Activated naive CD8-positive, alpha-beta T cell (primary cell): ENCODE measurements around the gene WDR4.
"Not testable (repeated sequence)": the region's sequence is repeated elsewhere in the genome, so short reads cannot be mapped to it uniquely, and the experiment has no call there.

Experiments used
- H3K27ac Mint-ChIP-seq: one replicate; pipeline ENCODE4 v1.8.0; 2021; ENCODE audit warnings: mixed read lengths
- H3K27me3 Mint-ChIP-seq: one replicate; pipeline ENCODE4 v1.8.0; 2021; ENCODE audit warnings: mixed read lengths
- H3K36me3 Mint-ChIP-seq: one replicate; pipeline ENCODE4 v1.8.0; 2021; ENCODE audit warnings: mixed read lengths
- H3K4me1 Mint-ChIP-seq: one replicate; pipeline ENCODE4 v1.8.0; 2021; ENCODE audit warnings: low read depth, mixed read lengths
- H3K4me3 Mint-ChIP-seq: one replicate; pipeline ENCODE4 v1.8.0; 2021; ENCODE audit warnings: mild to moderate bottlenecking, mixed read lengths
- H3K9me3 Mint-ChIP-seq: one replicate; pipeline ENCODE4 v1.8.0; 2021; ENCODE audit warnings: low read depth, mixed read lengths

WDR4 gene

DNA sequence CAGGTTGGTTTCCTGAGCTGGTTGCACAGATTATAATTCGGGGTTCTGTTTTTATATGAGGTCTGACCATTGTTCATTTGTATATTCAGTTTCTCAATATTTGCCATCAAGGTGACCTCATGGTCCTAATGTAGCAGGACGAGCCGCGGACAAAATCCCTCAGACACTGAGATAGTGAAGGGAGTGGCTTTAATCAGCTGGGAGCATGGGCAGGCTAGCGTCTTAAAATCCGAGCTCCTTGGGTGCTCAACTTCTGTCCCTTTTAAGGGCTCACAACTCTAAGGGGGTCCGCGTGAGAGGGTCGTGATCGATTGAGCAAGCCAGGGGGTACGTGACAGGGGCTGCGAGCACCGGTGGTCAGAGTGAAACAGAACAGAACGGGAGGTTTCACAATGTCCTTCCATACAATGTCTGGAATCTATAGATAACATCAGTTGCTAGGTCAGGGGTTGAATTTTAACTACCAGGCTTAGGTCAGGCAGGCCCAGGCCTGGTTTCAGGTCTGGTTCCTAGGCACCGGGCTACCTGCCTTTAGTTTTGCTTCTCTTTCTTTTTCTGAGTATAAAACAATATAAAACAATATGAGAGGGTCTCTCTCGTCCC, 71.9 kb downstream of the WDR4 start:
- not testable (repeated sequence) for H3K27ac Mint-ChIP-seq, H3K4me3 Mint-ChIP-seq, H3K4me1 Mint-ChIP-seq, H3K36me3 Mint-ChIP-seq, H3K27me3 Mint-ChIP-seq, H3K9me3 Mint-ChIP-seq

DNA sequence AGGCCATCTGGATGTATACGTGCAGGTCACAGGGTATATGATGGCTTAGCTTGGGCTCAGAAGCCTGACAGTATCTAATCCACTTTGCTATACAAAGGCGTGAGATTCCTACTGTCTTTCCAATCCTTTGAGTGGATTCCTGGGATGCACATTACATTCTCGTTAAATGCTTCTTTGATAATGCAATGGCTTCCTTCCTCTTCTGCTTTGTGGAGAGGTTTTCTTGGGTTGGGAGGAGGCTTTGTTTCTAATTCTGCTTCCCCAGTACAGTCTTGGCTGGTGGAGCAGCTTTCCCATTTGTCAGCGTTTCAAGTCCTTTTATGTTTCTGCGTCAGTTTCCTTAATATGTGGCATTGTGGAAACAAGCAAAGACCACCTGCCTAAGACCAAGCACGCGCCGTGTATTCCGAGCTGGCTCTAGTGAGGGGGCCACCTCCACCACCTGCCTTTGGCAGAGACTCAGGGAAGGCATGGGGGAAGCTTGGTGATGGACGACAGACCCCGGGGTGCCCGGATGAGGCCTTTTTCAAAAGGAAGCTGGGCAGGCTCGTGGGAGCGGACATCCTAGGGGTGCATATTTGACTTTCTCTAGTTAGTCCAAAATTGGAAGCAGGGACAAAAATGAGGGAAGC, 72.7 kb downstream of the WDR4 start:
- Mint-ChIP-seq H3K9me3 (no peaks in the 10 kb centered on the region), H3K4me1 (no peaks in the 10 kb centered on the region), H3K4me3 (no peak overlapping the region), H3K27ac (no peak overlapping the region), H3K27me3 (no peaks in the 10 kb centered on the region), H3K36me3 (no peaks in the 10 kb centered on the region)

DNA sequence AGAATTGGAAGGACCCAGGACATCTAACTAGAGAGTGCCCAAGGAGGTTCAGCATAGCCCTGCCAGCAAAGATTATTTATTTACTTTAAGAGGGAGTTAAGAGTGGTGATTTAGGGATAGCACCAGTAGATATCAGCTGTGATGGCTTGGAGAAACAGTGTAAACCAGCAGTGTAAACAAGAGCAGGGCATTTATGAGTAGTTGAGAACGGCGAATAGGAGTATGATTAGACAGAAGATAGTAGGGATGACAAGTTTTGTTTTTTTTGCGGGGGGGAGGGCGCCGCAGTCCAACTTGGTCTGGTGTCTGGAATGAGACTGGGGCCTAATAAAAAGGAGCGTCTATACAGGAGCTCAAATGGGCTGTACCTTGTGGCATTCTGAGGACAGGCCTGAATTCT, 77.7 kb downstream of the WDR4 start:
- H3K27me3 Mint-ChIP-seq, H3K4me1 Mint-ChIP-seq, H3K36me3 Mint-ChIP-seq, H3K27ac Mint-ChIP-seq, H3K9me3 Mint-ChIP-seq, H3K4me3 Mint-ChIP-seq: not testable (repeated sequence)

DNA sequence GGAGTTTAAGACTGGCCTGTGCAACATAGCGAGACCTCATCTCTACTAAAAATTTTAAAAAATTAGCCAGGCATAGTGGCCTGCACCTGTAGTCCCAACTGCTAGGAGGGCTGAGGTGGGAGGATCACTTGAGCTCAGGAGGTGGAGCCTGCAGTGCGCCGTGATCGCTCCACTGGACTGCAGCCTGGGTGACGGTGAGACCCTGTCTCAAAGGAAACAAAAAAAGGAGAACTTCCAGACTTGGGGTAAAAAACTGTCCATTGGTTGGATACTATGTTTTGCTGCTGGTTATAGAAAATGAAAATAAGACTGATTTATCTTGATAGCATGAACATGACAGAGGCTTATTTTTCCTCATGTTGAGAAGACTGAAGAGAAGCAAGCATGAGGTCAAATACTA, 79.4 kb downstream of the WDR4 start:
- no peak overlapping the region for H3K27ac Mint-ChIP-seq
- H3K27me3 Mint-ChIP-seq, result no peaks in the 10 kb centered on the region
- no peaks in the 10 kb centered on the region for H3K36me3 Mint-ChIP-seq
- no peak overlapping the region for H3K4me3 Mint-ChIP-seq
- H3K9me3 Mint-ChIP-seq, result no peaks in the 10 kb centered on the region
- peaks cover 4% of the 10 kb centered on the region for H3K4me1 Mint-ChIP-seq

DNA sequence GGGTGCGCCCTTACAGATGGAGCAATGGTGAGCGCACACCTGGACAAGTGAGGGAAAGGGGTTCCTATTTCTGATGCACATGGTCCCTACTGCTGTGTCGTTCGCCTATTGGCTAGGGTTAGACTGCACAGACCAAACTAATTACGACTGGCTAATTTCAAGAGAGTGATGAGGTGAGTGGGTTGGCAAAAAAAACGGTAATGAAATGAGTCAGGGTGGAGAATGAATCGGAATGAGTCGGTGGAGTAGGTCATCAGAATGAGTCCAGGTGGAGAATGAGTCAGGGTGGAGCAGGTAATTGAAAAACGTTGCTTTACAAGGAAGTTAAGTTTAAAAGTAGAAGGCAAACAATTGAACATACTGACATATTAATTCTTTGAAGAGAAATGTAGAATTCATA, 79.8 kb downstream of the WDR4 start:
- Mint-ChIP-seq H3K4me1 (peaks cover 4% of the 10 kb centered on the region), H3K27ac (no peak overlapping the region), H3K4me3 (no peak overlapping the region), H3K36me3 (no peaks in the 10 kb centered on the region), H3K27me3 (no peaks in the 10 kb centered on the region), H3K9me3 (no peaks in the 10 kb centered on the region)
